Measurements from ENCODE around the gene SCD. TPM values are rescaled to one million over a fixed set of nuclear protein-coding genes. Genes with fewer than 3 reads are reported as not detected.

SCD gene
- total and polyA plus RNA-seq, 2 of the 13 experiments (the other 11 are each of a cell fraction or from before 2014, with no cell fraction given): 492 to 512 TPM

GRCh38 chr10:100346765-100347567, at the start of gene SCD (continued):
- TF ChIP-seq IKZF5 (CRISPR knock-in tag; IDR thresholded peaks at IDR 0.05) (peak; percentile 54), BRCA1 (CRISPR knock-in tag; IDR thresholded peaks at IDR 0.05) (no peak; the same call in 1 of the 2 replicates), SCMH1 (CRISPR knock-in tag; IDR thresholded peaks at IDR 0.05; ENCODE audit: borderline replicate concordance) (no peak), ZMYM4 (CRISPR knock-in tag; IDR thresholded peaks at IDR 0.05) (peak; percentile 74), HMGXB3 (CRISPR knock-in tag; IDR thresholded peaks at IDR 0.05; ENCODE audit: borderline replicate concordance) (peak; percentile 32; the same call in 1 of the 2 replicates), POLR2G (IDR thresholded peaks at IDR 0.05; ENCODE audit: low read depth, low read length) (peak; percentile 80), CHD2 (IDR thresholded peaks at IDR 0.05; ENCODE audit: low read depth, low read length) (no peak), ZNF572 (CRISPR knock-in tag; IDR thresholded peaks at IDR 0.05) (no peak), MAZ (IDR thresholded peaks at IDR 0.05; ENCODE audit: borderline replicate concordance, low read depth, low read length) (peak; percentile 93), MAZ (CRISPR knock-in tag; IDR thresholded peaks at IDR 0.05; ENCODE audit: low read depth) (peak; percentile 84; the same call in 1 of the 2 replicates), KLF15 (CRISPR knock-in tag; IDR thresholded peaks at IDR 0.05; ENCODE audit: borderline replicate concordance) (peak; percentile 53; the same call in 1 of the 2 replicates), RFX1 (IDR thresholded peaks at IDR 0.05) (no peak), ZBTB25 (CRISPR knock-in tag; IDR thresholded peaks at IDR 0.05) (peak; percentile 22), HOXA5 (CRISPR knock-in tag; IDR thresholded peaks at IDR 0.05) (0 out of 2 replicates have a peak, but pooled peaks have one; percentile 4), ZNF800 (CRISPR knock-in tag; IDR thresholded peaks at IDR 0.05) (peak; percentile 7; the same call in 1 of the 2 replicates), YEATS2 (CRISPR knock-in tag; IDR thresholded peaks at IDR 0.05; ENCODE audit: borderline replicate concordance) (no peak), E2F5 (CRISPR knock-in tag; conservative IDR thresholded peaks at IDR 0.05) (no peak), SAFB2 (CRISPR knock-in tag; IDR thresholded peaks at IDR 0.05; ENCODE audit: borderline replicate concordance, low read depth) (no peak), ZNF44 (CRISPR knock-in tag; IDR thresholded peaks at IDR 0.05) (peak; percentile 7; the same call in 1 of the 2 replicates), HOXD1 (CRISPR knock-in tag; IDR thresholded peaks at IDR 0.05) (no peak)
